Cardiac muscle cell (in vitro differentiated cells and primary cell): ENCODE data around the gene GJA9. TPM values are rescaled to one million over a fixed set of nuclear protein-coding genes. Genes with fewer than 3 reads are reported as not detected.

Source experiments
- DNase-seq, 2 donors: peaks; one replicate each; pipeline versions ENCODE4 v3.0.0 to v3.0.0-alpha.2; 2010 to 2017; ENCODE audit warnings: low read depth in 1 of 2, low spot score in 1 of 2
- H3K27ac ChIP-seq: fragments of 200-600 bp; sonication (generic); 2 replicates; pipeline ENCODE4 v1.5.1; 2016
- H3K27me3 ChIP-seq: fragments of 200-600 bp; sonication (generic); 2 replicates; pipeline ENCODE4 v1.6.0; 2016; ENCODE audit warnings: control low read depth
- H3K36me3 ChIP-seq: fragments of 200-600 bp; sonication (generic); 2 replicates; pipeline ENCODE4 v1.5.1; 2016; ENCODE audit warnings: control low read depth
- H3K4me1 ChIP-seq: fragments of 200-600 bp; sonication (generic); 2 replicates; pipeline ENCODE4 v1.8.1; 2017; ENCODE audit warnings: low read depth, mild to moderate bottlenecking, mixed run types
- H3K4me3 ChIP-seq: fragments of 200-600 bp; sonication (generic); 2 replicates; pipeline ENCODE4 v1.5.1; 2016; ENCODE audit warnings: mild to moderate bottlenecking
- H3K9me3 ChIP-seq: fragments of 200-600 bp; sonication (generic); 2 replicates; pipeline ENCODE4 v1.5.1; 2017; ENCODE audit warnings: low read depth, mild to moderate bottlenecking, control low read depth
- CTCF ChIP-seq: IDR thresholded peaks from 2 replicates; pipeline ENCODE4 v1.5.1; 2012; ENCODE audit warnings: low read depth, mild to moderate bottlenecking, low read length
- polyA plus RNA-seq: library from polyadenylated mRNA; unstranded; fragments of >200 nt; fragmentation: Nextera tagmentation; extraction: Ambion mirVana; gene quantifications from 2 replicates; pipeline ENCODE4 v1.2.1, GENCODE V29; 2016
- total RNA-seq: library from RNA; depleted of rRNA; stranded (reverse); fragments of >200 nt; gene quantifications from 2 replicates; pipeline ENCODE4 v1.2.3, GENCODE V29; 2016

GJA9 gene
- total RNA-seq: not detected in 2 replicates
- not detected in 2 replicates for polyA plus RNA-seq

- Histone ChIP-seq H3K36me3 (no peaks in the 10 kb centered on the region), H3K27ac (no peak within 1 kb of the TSS), H3K27me3 (no peaks in the 10 kb centered on the region), H3K4me1 (no peaks in the 10 kb centered on the region), H3K4me3 (no peak within 1 kb of the TSS), H3K9me3 (no peaks in the 10 kb centered on the region)
- no peak for DNase-seq
- no peak for TF ChIP-seq CTCF
These were observed at the start of gene GJA9 for GRCh38 chr1:38881487-38881886. GJA9 (minus strand) TSS chr1:38881587; CDS start chr1:38876098, 5,489 bp downstream.

GRCh38 chr1:38929476-38929875 lies 48.1 kb upstream of the GJA9 start:
- Histone ChIP-seq H3K36me3 (no peaks in the 10 kb centered on the region), H3K27ac (no peak overlapping the region), H3K4me1 (no peaks in the 10 kb centered on the region), H3K9me3 (no peaks in the 10 kb centered on the region), H3K4me3 (no peak overlapping the region), H3K27me3 (no peaks in the 10 kb centered on the region)
- DNase-seq: no peak
- TF ChIP-seq CTCF: no peak

- H3K4me3 ChIP-seq: no peak overlapping the region
- no peaks in the 10 kb centered on the region for H3K4me1 ChIP-seq
- H3K9me3 ChIP-seq: no peaks in the 10 kb centered on the region
- H3K27ac ChIP-seq: no peak overlapping the region
- no peaks in the 10 kb centered on the region for H3K27me3 ChIP-seq
- TF ChIP-seq CTCF: no peak
- H3K36me3 ChIP-seq: no peaks in the 10 kb centered on the region
- no peak for DNase-seq
These were observed 47.7 kb upstream of the GJA9 start for GRCh38 chr1:38929054-38929453.

GRCh38 chr1:38926091-38926490 lies 44.7 kb upstream of the GJA9 start:
- Histone ChIP-seq H3K9me3 (no peaks in the 10 kb centered on the region), H3K27me3 (no peaks in the 10 kb centered on the region), H3K4me1 (no peaks in the 10 kb centered on the region), H3K36me3 (no peaks in the 10 kb centered on the region), H3K4me3 (no peak overlapping the region), H3K27ac (no peak overlapping the region)
- no peak for DNase-seq
- no peak for TF ChIP-seq CTCF

DNA sequence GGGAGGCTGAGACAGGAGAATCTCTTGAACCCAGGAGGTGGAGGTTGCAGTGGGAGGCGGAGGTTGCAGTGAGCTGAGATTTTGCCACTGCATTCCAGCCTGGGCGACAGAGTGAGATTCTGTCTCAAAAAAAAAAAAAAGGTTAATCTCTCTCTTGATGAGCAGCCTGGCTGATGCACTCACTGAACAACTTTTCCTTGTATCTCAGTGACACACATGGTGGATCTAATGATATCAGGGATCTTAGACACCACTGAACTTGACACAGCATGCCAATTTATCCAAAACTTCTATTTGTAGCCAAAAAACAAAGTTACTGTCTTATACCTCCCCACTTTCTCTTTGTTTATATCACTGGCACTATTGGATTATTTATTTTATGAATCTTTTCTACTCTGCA lies 44.0 kb upstream of the GJA9 start:
- H3K9me3 ChIP-seq: no peaks in the 10 kb centered on the region
- no peaks in the 10 kb centered on the region for H3K4me1 ChIP-seq
- no peak for DNase-seq
- no peaks in the 10 kb centered on the region for H3K36me3 ChIP-seq
- TF ChIP-seq CTCF: no peak
- H3K27ac ChIP-seq: no peak overlapping the region
- no peak overlapping the region for H3K4me3 ChIP-seq
- no peaks in the 10 kb centered on the region for H3K27me3 ChIP-seq

GRCh38 chr1:38923607-38924006 lies 42.2 kb upstream of the GJA9 start:
- TF ChIP-seq CTCF: no peak
- Histone ChIP-seq H3K9me3 (no peaks in the 10 kb centered on the region), H3K27me3 (no peaks in the 10 kb centered on the region), H3K4me1 (no peaks in the 10 kb centered on the region), H3K27ac (no peak overlapping the region), H3K36me3 (no peaks in the 10 kb centered on the region), H3K4me3 (no peak overlapping the region)
- DNase-seq: no peak
